Tibial artery (tissue), 4 donors: ENCODE measurements around the gene ZNF431.

ENCODE experiments used
- DNase-seq, 2 donors: peaks; one replicate each; pipeline ENCODE4 v3.0.0-alpha.2; 2019
- H3K27ac ChIP-seq, 2 donors: fragments of 200-600 bp; sonication (generic) in 1 of 2; 1 replicate in 1 of 2; 2 replicates in 1 of 2; pipeline ENCODE4 v1.5.1; 2018 to 2019; ENCODE audit warnings: mild to moderate bottlenecking in 1 of 2
- H3K27me3 ChIP-seq, 2 donors: fragments of 200-600 bp; sonication (generic) in 1 of 2; one replicate each; pipeline versions ENCODE4 v1.5.1 to v1.6.0; 2016 to 2019
- H3K36me3 ChIP-seq, 3 donors: fragments of 200-600 bp; sonication (generic) in 2 of 3; one replicate each; pipeline ENCODE4 v1.5.1; 2016 to 2019; ENCODE audit warnings: mild to moderate bottlenecking in 2 of 3
- H3K4me1 ChIP-seq, 4 donors: fragments of 200-600 bp; sonication (generic) in 2 of 4; 1 replicate in 3 of 4; 2 replicates in 1 of 4; pipeline ENCODE4 v1.5.1; 2016 to 2019
- H3K4me3 ChIP-seq, 2 donors: fragments of 200-600 bp; sonication (generic) in 1 of 2; 1 replicate in 1 of 2; 2 replicates in 1 of 2; pipeline ENCODE4 v1.5.1; 2018 to 2019; ENCODE audit warnings: mild to moderate bottlenecking in 2 of 2
- H3K9me3 ChIP-seq, 3 donors: fragments of 200-600 bp; sonication (generic) in 1 of 3; one replicate each; pipeline ENCODE4 v1.5.1; 2016 to 2019
- CTCF ChIP-seq, 2 experiments: fragments of 200-600 bp in 1 of 2; fragments of 450-650 bp in 1 of 2; IDR thresholded peaks; one replicate each; pipeline ENCODE4 v1.5.1; 2017 to 2019; ENCODE audit warnings: antibody characterized with exemption in 2 of 2, mild to moderate bottlenecking in 1 of 2, moderate library complexity in 1 of 2
- intact Hi-C: fragments of 100-400 bp; cut with DNase I; formaldehyde crosslinking; loops from one replicate; pipeline ENCODE4 v1.15.0; 2023; ENCODE audit warnings: low total_unique reads

The ZNF431 gene

GRCh38 chr19:21164541-21164940 is 22.7 kb downstream of the ZNF431 start:
- Histone ChIP-seq H3K9me3 (no peaks in the 10 kb centered on the region), H3K4me3 (no peak overlapping the region), H3K27ac (no peak overlapping the region), H3K36me3 (peaks cover 32 to 48% (median 46%) of the 10 kb centered on the region in 3 donors), H3K27me3 (no peaks in the 10 kb centered on the region), H3K4me1 (no peaks in the 10 kb centered on the region)
- TF ChIP-seq CTCF (IDR thresholded peaks at IDR 0.05), result no peak
- intact Hi-C loops, result no loop called here
- no peak for DNase-seq

- H3K4me1 ChIP-seq, result no peaks in the 10 kb centered on the region
- H3K36me3 ChIP-seq, result peaks cover 38 to 51% (median 50%) of the 10 kb centered on the region in 3 donors
- H3K9me3 ChIP-seq, result no peaks in the 10 kb centered on the region
- H3K4me3 ChIP-seq, result no peak overlapping the region
- TF ChIP-seq CTCF (IDR thresholded peaks at IDR 0.05), result no peak
- intact Hi-C loops, result no loop called here
- no peak for DNase-seq
- no peak overlapping the region for H3K27ac ChIP-seq
- no peaks in the 10 kb centered on the region for H3K27me3 ChIP-seq
Measured at GRCh38 chr19:21166436-21166835, 24.6 kb downstream of the ZNF431 start.

- Histone ChIP-seq H3K4me1 (no peaks in the 10 kb centered on the region), H3K9me3 (peaks cover 0 to 4% (median 0%) of the 10 kb centered on the region in 3 donors), H3K27ac (no peak overlapping the region), H3K36me3 (no peaks in the 10 kb centered on the region), H3K27me3 (no peaks in the 10 kb centered on the region), H3K4me3 (no peak overlapping the region)
- no peak for TF ChIP-seq CTCF (IDR thresholded peaks at IDR 0.05)
- intact Hi-C loops, result no loop called here
- DNase-seq, result no peak
Measured at GRCh38 chr19:21197590-21198295, 55.9 kb downstream of the ZNF431 start.

- H3K27me3 ChIP-seq, result no peaks in the 10 kb centered on the region
- no peak overlapping the region for H3K27ac ChIP-seq
- no peaks in the 10 kb centered on the region for H3K4me1 ChIP-seq
- intact Hi-C loops, result loop anchor here (5.0 kb wide), 1 partner anchor 274 kb away; no protein-coding TSS in a partner anchor
- no peak overlapping the region for H3K4me3 ChIP-seq
- peak; percentile 39 to 52 for TF ChIP-seq CTCF (IDR thresholded peaks at IDR 0.05)
- H3K36me3 ChIP-seq, result no peaks in the 10 kb centered on the region
- no peaks in the 10 kb centered on the region for H3K9me3 ChIP-seq
- no peak for DNase-seq
Measured at GRCh38 chr19:21202865-21203494, 61.1 kb downstream of the ZNF431 start.

- Histone ChIP-seq H3K27ac (no peak overlapping the region), H3K27me3 (no peaks in the 10 kb centered on the region), H3K9me3 (no peaks in the 10 kb centered on the region), H3K4me3 (no peak overlapping the region), H3K36me3 (no peaks in the 10 kb centered on the region), H3K4me1 (no peaks in the 10 kb centered on the region)
- no peak for TF ChIP-seq CTCF (IDR thresholded peaks at IDR 0.05)
- intact Hi-C loops, result no loop called here
- no peak for DNase-seq
Measured at GRCh38 chr19:21210037-21210621, 68.3 kb downstream of the ZNF431 start.
